ENCODE results near the gene CDH22.

The CDH22 gene

DNA sequence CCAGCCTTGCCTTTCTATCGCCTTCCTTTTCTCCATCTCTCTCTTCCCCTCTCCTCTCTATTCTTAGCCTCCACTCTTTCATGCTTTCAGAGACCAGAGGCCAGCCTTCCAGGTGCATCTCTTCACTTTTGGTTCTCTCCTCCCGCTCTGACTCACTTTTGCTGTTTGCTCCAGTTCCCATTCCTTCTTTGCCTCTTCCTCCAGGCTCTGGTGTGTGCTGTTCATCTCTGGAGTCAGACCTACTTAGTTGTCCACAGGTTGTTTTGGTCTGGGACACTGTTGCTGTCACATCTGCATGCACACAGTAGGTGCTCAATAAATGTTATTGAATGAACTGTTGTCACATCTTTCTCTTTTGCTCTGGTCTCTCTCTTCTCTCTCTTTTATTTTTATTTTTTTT is 1.6 kb upstream of the CDH22 start:
- TF ChIP-seq, protein P1, sequence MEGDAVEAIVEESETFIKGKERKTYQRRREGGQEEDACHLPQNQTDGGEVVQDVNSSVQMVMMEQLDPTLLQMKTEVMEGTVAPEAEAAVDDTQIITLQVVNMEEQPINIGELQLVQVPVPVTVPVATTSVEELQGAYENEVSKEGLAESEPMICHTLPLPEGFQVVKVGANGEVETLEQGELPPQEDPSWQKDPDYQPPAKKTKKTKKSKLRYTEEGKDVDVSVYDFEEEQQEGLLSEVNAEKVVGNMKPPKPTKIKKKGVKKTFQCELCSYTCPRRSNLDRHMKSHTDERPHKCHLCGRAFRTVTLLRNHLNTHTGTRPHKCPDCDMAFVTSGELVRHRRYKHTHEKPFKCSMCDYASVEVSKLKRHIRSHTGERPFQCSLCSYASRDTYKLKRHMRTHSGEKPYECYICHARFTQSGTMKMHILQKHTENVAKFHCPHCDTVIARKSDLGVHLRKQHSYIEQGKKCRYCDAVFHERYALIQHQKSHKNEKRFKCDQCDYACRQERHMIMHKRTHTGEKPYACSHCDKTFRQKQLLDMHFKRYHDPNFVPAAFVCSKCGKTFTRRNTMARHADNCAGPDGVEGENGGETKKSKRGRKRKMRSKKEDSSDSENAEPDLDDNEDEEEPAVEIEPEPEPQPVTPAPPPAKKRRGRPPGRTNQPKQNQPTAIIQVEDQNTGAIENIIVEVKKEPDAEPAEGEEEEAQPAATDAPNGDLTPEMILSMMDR (conservative IDR thresholded peaks at IDR 0.05; ENCODE audit: low read depth, low read length): no peak
- no peak for DNase-seq (ENCODE audit: low read depth)
- H3K4me3 ChIP-seq (ENCODE audit: low read length): no peak overlapping the region

DNA sequence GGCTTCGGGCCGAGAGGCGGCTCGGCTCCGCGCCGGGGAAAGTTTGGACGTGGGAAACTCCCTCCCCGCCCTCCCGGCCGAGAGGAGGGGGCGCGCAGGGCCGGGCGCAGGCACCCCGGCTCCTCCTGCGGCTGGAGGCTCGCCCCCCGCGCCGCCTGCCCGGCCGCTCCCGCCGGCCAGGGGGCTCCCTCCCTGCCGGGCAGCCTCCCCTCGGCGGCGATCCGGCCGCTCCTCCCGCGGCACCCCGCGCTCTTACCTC is 370 bp downstream of the CDH22 start:
- no peak overlapping the region for H3K4me3 ChIP-seq (ENCODE audit: low read length)
- TF ChIP-seq, protein P1 (conservative IDR thresholded peaks at IDR 0.05; ENCODE audit: low read depth, low read length): no peak
- no peak for DNase-seq (ENCODE audit: low read depth)

DNA sequence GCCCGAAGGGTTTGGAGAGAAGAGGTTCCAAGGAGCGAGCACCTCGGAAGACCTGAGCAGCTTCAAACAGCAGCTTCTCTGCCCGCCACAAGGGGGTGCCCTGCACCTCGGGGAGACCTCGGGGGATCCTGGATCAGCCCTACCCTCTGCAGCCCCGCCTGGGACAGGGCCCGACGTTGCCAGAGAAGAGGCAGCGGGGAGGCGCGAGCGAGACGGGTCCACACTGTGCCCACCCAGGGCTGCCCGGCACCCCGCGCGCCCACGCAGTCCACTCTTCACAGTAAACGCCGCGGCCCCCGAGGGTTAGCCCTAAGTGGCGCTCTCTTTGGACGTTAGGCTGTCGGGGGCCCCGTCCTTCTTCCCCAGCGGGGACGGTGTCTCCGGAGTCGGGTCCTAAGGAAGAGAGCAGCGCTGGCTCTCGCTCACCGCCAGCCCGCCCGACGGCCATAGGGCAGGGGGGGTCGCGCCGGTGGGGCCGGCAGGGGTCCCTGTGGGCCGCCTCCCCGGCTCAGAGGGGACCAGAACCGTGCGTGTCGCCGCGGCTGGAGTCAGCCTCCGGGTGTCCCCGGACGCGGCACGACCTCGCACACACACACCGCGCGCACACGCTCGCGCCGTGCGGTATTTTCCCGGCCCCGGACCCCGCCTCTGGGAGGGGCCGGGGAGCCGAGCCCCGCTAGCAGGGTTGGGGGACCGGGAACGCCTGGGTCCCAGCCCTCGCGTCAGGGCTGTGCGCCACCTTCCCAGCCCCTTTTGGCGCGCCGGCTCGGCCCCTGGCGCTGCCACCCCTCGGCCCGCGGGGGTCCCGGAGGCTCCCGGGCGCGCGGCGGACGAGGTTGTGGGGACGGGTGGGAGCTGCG is 929 bp downstream of the CDH22 start:
- H3K4me3 ChIP-seq (ENCODE audit: low read length): no peak overlapping the region
- no peak for DNase-seq (ENCODE audit: low read depth)
- TF ChIP-seq, protein P1 (conservative IDR thresholded peaks at IDR 0.05; ENCODE audit: low read depth, low read length): peak; percentile 89

DNA sequence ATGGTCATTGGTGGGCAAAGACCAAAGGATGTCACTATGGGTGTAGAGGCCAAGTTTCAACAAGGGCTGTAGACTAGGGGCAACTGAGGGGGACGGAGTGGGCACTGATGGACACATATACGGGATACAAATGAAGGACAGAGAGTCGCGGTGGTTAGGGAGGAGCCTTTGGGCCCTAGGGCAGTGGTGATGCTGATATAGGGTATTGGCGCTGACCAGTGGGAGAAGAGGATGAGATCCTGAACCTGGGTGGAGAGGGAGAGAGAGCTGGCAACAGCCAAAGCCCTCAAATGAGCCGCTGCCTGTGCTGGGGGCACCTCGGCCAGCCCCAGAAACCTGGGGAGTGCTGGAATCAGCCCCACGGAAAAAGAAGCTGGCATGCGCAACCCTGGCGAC is 1.6 kb downstream of the CDH22 start:
- TF ChIP-seq, protein P1 (conservative IDR thresholded peaks at IDR 0.05; ENCODE audit: low read depth, low read length): no peak
- no peak for DNase-seq (ENCODE audit: low read depth)
- H3K4me3 ChIP-seq (ENCODE audit: low read length): no peak overlapping the region

DNA sequence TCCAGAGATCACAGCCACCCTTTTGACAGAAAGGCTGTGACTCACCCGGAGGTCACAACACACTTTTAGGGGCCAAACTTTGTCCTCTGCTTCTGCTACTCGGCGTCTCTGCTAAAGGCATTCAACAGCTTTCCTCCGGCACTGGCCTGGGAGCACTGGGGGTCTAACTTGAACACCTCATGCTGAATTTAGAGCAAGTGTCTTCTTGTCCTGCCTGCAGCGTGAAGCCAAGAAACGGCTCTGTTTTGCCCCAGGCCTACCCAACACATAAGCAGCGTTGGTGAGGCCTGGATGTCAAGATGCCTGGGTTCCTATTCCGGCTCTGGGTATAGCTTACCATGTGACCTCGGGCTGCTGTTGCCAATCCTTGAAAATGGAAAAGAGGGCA is 2.3 kb downstream of the CDH22 start:
- H3K4me3 ChIP-seq (ENCODE audit: low read length): no peak overlapping the region
- no peak for DNase-seq (ENCODE audit: low read depth)
- TF ChIP-seq, protein P1 (conservative IDR thresholded peaks at IDR 0.05; ENCODE audit: low read depth, low read length): no peak

DNA sequence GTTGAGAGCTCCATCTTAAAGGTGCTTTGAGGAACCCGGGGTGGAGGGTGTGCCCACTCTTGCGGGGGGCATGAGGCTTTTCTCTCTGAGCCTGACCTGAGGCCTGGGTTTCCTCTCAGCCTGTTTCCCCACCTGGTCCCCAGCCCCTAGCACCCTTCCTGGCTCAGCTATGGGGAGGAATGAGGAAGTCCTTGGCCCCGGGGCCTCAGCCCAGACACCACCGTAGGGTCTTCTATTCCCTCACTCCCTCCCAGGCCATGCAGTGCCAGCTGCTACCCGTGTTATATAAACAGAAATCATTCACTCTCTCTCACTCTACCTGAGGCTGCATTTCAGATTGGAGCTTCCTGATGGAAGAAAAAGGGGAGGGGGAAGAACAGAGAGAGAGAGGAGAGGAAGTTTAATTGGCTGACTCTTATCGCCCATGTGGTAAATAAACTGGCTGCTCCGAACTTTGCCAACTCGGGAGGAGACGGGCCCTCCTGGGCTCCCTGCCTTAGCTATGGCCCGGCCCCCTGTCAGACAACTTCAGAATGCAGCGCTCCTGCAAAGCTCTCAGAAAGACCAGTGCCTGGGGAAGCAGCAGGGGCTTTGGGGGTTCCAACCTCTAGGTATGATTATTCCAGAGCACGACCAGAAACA is 2.8 kb downstream of the CDH22 start:
- DNase-seq (ENCODE audit: low read depth): no peak
- H3K4me3 ChIP-seq (ENCODE audit: low read length): no peak overlapping the region
- TF ChIP-seq, protein P1 (conservative IDR thresholded peaks at IDR 0.05; ENCODE audit: low read depth, low read length): no peak

DNA sequence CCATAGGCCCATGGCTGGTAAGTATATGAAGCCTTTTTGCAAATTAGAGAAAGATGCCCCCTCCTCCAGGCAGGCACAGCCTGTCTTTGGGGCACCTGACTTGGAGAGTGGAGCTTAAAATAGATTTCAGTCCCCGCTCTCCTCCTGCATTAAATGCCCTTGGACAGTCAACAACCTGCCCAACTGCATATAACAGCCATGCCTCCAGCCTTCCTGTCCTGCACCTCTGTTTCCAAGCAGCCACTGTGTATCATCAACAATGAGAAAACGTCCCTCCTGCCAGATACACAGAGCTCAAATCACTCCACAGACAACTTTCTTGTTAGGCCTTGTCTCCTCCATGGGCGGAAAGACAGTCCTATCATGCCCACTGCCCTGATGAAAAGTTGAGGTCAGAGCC is 3.4 kb downstream of the CDH22 start:
- TF ChIP-seq, protein P1 (conservative IDR thresholded peaks at IDR 0.05; ENCODE audit: low read depth, low read length): no peak

More for the DNA sequence above, 3.4 kb downstream of the CDH22 start:
- no peak for DNase-seq (ENCODE audit: low read depth)
- no peak overlapping the region for H3K4me3 ChIP-seq (ENCODE audit: low read length)
